WTC11 (cell line): Measurements from ENCODE around the gene DGKG. TPM values are rescaled to one million over a fixed set of nuclear protein-coding genes. Genes with fewer than 3 reads are reported as not detected.
A peak's percentile ranks its signal among the peaks of the same experiment; 100 is the strongest.

Source experiments
- ATAC-seq: fragments of 200-7000 bp; cut with Tn5 transposase; 2 replicates; pipeline ENCODE4 v1.10.0; 2021; ENCODE audit warnings: mild to moderate bottlenecking, moderate library complexity
- Bru-seq: library from RNA; stranded (reverse); fragments of 400-500 nt; gene quantifications from one replicate; lab custom pipeline; 2021; lab: Mats Ljungman, UMichigan
- CTCF ChIA-PET: fragments of 300-600 bp; sonication (Branson Sonifier 250); formaldehyde crosslinking; loops from one replicate; lab custom pipeline; 2021; ENCODE audit warnings: antibody characterized with exemption; lab: Charles Lee
- POLR2A ChIA-PET: fragments of 350-600 bp; sonication (Branson Sonifier 250); formaldehyde crosslinking; loops from one replicate; lab custom pipeline; 2021; ENCODE audit warnings: antibody characterized with exemption; lab: Charles Lee
- DNase-seq: peaks from one replicate; pipeline ENCODE4 v3.0.0; 2021; ENCODE audit warnings: low spot score
- H3K27ac Mint-ChIP-seq: 2 replicates; pipeline ENCODE4 v1.8.0; 2021; ENCODE audit warnings: mixed read lengths
- H3K27me3 Mint-ChIP-seq: 2 replicates; pipeline ENCODE4 v1.8.0; 2021; ENCODE audit warnings: low read depth, mild to moderate bottlenecking, moderate library complexity, mixed read lengths
- H3K36me3 Mint-ChIP-seq: 2 replicates; pipeline ENCODE4 v1.8.0; 2021; ENCODE audit warnings: mixed read lengths
- H3K4me1 Mint-ChIP-seq: 2 replicates; pipeline ENCODE4 v1.8.0; 2022; ENCODE audit warnings: mixed read lengths
- H3K4me3 Mint-ChIP-seq: 2 replicates; pipeline ENCODE4 v1.8.0; 2021; ENCODE audit warnings: mild to moderate bottlenecking, moderate library complexity, mixed read lengths
- H3K9me3 Mint-ChIP-seq: 2 replicates; pipeline ENCODE4 v1.8.0; 2021; ENCODE audit warnings: mixed read lengths
- ARID4B ChIP-seq: sonication (generic); formaldehyde crosslinking; IDR thresholded peaks from 2 replicates; pipeline ENCODE4 v1.8.0; 2023; ENCODE audit warnings: missing genetic modification reagents, mild to moderate bottlenecking, borderline replicate concordance
- ATF2 ChIP-seq: sonication (generic); formaldehyde crosslinking; IDR thresholded peaks from 2 replicates; pipeline ENCODE4 v1.8.1; 2022; ENCODE audit warnings: low read depth, missing genetic modification reagents, borderline replicate concordance
- FOXK1 ChIP-seq: sonication (generic); formaldehyde crosslinking; IDR thresholded peaks from 2 replicates; pipeline ENCODE4 v1.8.0; 2022; ENCODE audit warnings: mild to moderate bottlenecking, moderate library complexity, missing genetic modification reagents
- FOXP4 ChIP-seq: sonication (generic); formaldehyde crosslinking; IDR thresholded peaks from 2 replicates; pipeline ENCODE4 v1.8.0; 2022; ENCODE audit warnings: mild to moderate bottlenecking, missing genetic modification reagents
- MAX ChIP-seq: sonication (generic); formaldehyde crosslinking; IDR thresholded peaks from 2 replicates; pipeline ENCODE4 v1.8.0; 2022; ENCODE audit warnings: mild to moderate bottlenecking, missing genetic modification reagents
- MYBL2 ChIP-seq: sonication (generic); formaldehyde crosslinking; IDR thresholded peaks from 2 replicates; pipeline ENCODE4 v1.8.1; 2023; ENCODE audit warnings: mild to moderate bottlenecking, moderate library complexity, missing genetic modification reagents
- RELA ChIP-seq: sonication (generic); formaldehyde crosslinking; IDR thresholded peaks from 2 replicates; pipeline ENCODE4 v1.8.1; 2022; ENCODE audit warnings: missing genetic modification reagents, mild to moderate bottlenecking, borderline replicate concordance
- RORB ChIP-seq: fragments of 250-450 bp; sonication (Bioruptor Pico); IDR thresholded peaks from 2 replicates; pipeline ENCODE4 v1.9.0; 2021; ENCODE audit warnings: mild to moderate bottlenecking
- SMAD4 ChIP-seq: sonication (generic); formaldehyde crosslinking; IDR thresholded peaks from 2 replicates; pipeline ENCODE4 v1.8.0; 2022; ENCODE audit warnings: mild to moderate bottlenecking, missing genetic modification reagents
- TP53 ChIP-seq: sonication (generic); formaldehyde crosslinking; IDR thresholded peaks from 2 replicates; pipeline ENCODE4 v1.8.1; 2023; ENCODE audit warnings: mild to moderate bottlenecking, missing genetic modification reagents
- ZMAT4 ChIP-seq: fragments of 250-450 bp; sonication (Bioruptor Pico); IDR thresholded peaks from 2 replicates; pipeline ENCODE4 v1.9.0; 2021; ENCODE audit warnings: mild to moderate bottlenecking
- ZNF219 ChIP-seq: sonication (generic); formaldehyde crosslinking; IDR thresholded peaks from 2 replicates; pipeline ENCODE4 v1.8.0; 2023; ENCODE audit warnings: missing genetic modification reagents, mild to moderate bottlenecking, borderline replicate concordance
- ZNF317 ChIP-seq: sonication (generic); formaldehyde crosslinking; IDR thresholded peaks from 2 replicates; pipeline ENCODE4 v1.8.1; 2023; ENCODE audit warnings: low read depth, mild to moderate bottlenecking, moderate library complexity, missing genetic modification reagents, borderline replicate concordance
- ZNF396 ChIP-seq: fragments of 250-450 bp; sonication (Bioruptor Pico); IDR thresholded peaks from 2 replicates; pipeline ENCODE4 v1.8.0; 2021; ENCODE audit warnings: mild to moderate bottlenecking, moderate library complexity, borderline replicate concordance
- ZNF423 ChIP-seq: fragments of 250-450 bp; sonication (Bioruptor Pico); IDR thresholded peaks from 2 replicates; pipeline ENCODE4 v2.1.2; 2022; ENCODE audit warnings: mild to moderate bottlenecking, moderate library complexity
- ZNF512 ChIP-seq: sonication (generic); formaldehyde crosslinking; IDR thresholded peaks from 2 replicates; pipeline ENCODE4 v1.8.1; 2022; ENCODE audit warnings: missing genetic modification reagents, borderline replicate concordance
- ZNF532 ChIP-seq: fragments of 250-450 bp; sonication (Bioruptor Pico); IDR thresholded peaks from 2 replicates; pipeline ENCODE4 v1.9.0; 2021; ENCODE audit warnings: mild to moderate bottlenecking, borderline replicate concordance
- long read RNA-seq, 3 experiments: library from RNA in 1 of 3; library from capped mRNA in 1 of 3; library from polyadenylated mRNA in 1 of 3; unstranded in 2 of 3; stranded (forward) in 1 of 3; transcript quantifications; one replicate each; pipeline ENCODE4 v2.0.0, GENCODE V29; 2021
- total RNA-seq: library from RNA; stranded (reverse); gene quantifications from 3 replicates; pipeline ENCODE4 v1.2.3, GENCODE V29; 2021

The DGKG gene
- total RNA-seq: 0.30 to 0.92 TPM (median 0.57 TPM) in 3 replicates
- Bru-seq, nascent RNA: percentile 18 among the genes with signal in this experiment
- long read RNA-seq, experiment 1, partial matches to known transcripts: 0 of 1 reads
- long read RNA-seq, experiment 1, other reads (novel, unspliced or antisense): 1 of 1 reads
- long read RNA-seq, experiment 2: 0 reads
- long read RNA-seq, experiment 3: 0 reads

GRCh38 chr3:186361762-186362536 is at the start of gene DGKG:
TSS of gene DGKG (minus strand) at chr3:186362234. CDS start at chr3:186320459, 41,775 bp downstream.
- Mint-ChIP-seq H3K4me3 (peak within 1 kb of the TSS; percentile 73), H3K9me3 (no peaks in the 10 kb centered on the region), H3K27me3 (peaks cover 69% of the 10 kb centered on the region), H3K4me1 (peaks cover 14% of the 10 kb centered on the region), H3K36me3 (no peaks in the 10 kb centered on the region), H3K27ac (no peak within 1 kb of the TSS)
- DNase-seq (peak; percentile 45), ATAC-seq (peak; percentile 81)
- CTCF ChIA-PET: interaction anchor here (1.0 kb wide), 1 partner anchor 178 kb away, joined by 6 read pairs; no protein-coding TSS in a partner anchor
- TF ChIP-seq MAX (0 out of 2 replicates have a peak, but pooled peaks have one; percentile 6), SMAD4 (no peak)
- POLR2A ChIA-PET: no interaction called here

GRCh38 chr3:186411089-186411488 is 49.1 kb upstream of the DGKG start:
- Mint-ChIP-seq H3K4me1 (peaks cover 33% of the 10 kb centered on the region), H3K27me3 (no peaks in the 10 kb centered on the region; the same call in 1 of the 2 replicates), H3K4me3 (no peak overlapping the region), H3K9me3 (no peaks in the 10 kb centered on the region; the same call in 1 of the 2 replicates), H3K36me3 (no peaks in the 10 kb centered on the region), H3K27ac (no peak overlapping the region)
- no peak for ATAC-seq
- ChIA-PET CTCF (no interaction called here), POLR2A (no interaction called here)
- no peak for DNase-seq
- TF ChIP-seq RORB (CRISPR knock-in tag) (no peak), ZNF423 (CRISPR knock-in tag) (no peak), ZNF512 (CRISPR knock-in tag) (no peak), ATF2 (CRISPR knock-in tag) (no peak), RELA (no peak), TP53 (CRISPR knock-in tag) (no peak), ZMAT4 (CRISPR knock-in tag) (no peak), ARID4B (CRISPR knock-in tag) (no peak), MYBL2 (CRISPR knock-in tag) (no peak), ZNF532 (CRISPR knock-in tag) (no peak), FOXP4 (CRISPR knock-in tag) (no peak), MAX (no peak), ZNF396 (CRISPR knock-in tag) (no peak), ZNF317 (CRISPR knock-in tag) (no peak), SMAD4 (no peak), FOXK1 (CRISPR knock-in tag) (no peak), ZNF219 (CRISPR knock-in tag) (no peak)
